Measurements from ENCODE around the gene DGKH. TPM values are rescaled to one million over a fixed set of nuclear protein-coding genes. Genes with fewer than 3 reads are reported as not detected.
A peak's percentile ranks its signal among the peaks of the same experiment; 100 is the strongest.

The DGKH gene
- total RNA-seq, 1 experiment from 2014 or later, result 19.1 TPM

- Mint-ChIP-seq H3K36me3 (ENCODE audit: insufficient read depth, unreplicated experiment) (peaks cover 16% of the 10 kb centered on the region), H3K4me3 (ENCODE audit: low read depth, unreplicated experiment) (no peak overlapping the region), H3K9me3 (ENCODE audit: low read depth, unreplicated experiment) (no peaks in the 10 kb centered on the region), H3K27me3 (ENCODE audit: unreplicated experiment) (no peaks in the 10 kb centered on the region), H3K27ac (ENCODE audit: unreplicated experiment) (no peak overlapping the region), H3K4me1 (ENCODE audit: low read depth, unreplicated experiment) (peaks cover 15% of the 10 kb centered on the region)
- no peak for DNase-seq
- BruUV-seq (replicated peaks), result no TSS peak
- CTCF ChIA-PET, result interaction anchor here (0.9 kb wide), 1 partner anchor 21 kb away, joined by 3 read pairs; the partner anchor contains the start of gene DGKH
- intact Hi-C loops (cut with micrococcal nuclease; ENCODE audit: unreplicated experiment), result no loop called here
- TF ChIP-seq CTCF (IDR thresholded peaks at IDR 0.05; ENCODE audit: unreplicated experiment), result no peak
Measured at GRCh38 chr13:42027286-42027685, 21.2 kb upstream of the DGKH start.

- H3K27me3 Mint-ChIP-seq (ENCODE audit: unreplicated experiment), result no peaks in the 10 kb centered on the region
- intact Hi-C loops (cut with micrococcal nuclease; ENCODE audit: unreplicated experiment), result no loop called here
- H3K4me1 Mint-ChIP-seq (ENCODE audit: low read depth, unreplicated experiment), result peaks cover 15% of the 10 kb centered on the region
- no peak for TF ChIP-seq CTCF (IDR thresholded peaks at IDR 0.05; ENCODE audit: unreplicated experiment)
- CTCF ChIA-PET, result no interaction called here
- DNase-seq, result peak; percentile 23
- H3K4me3 Mint-ChIP-seq (ENCODE audit: low read depth, unreplicated experiment), result peak overlapping the region; percentile 6
- H3K9me3 Mint-ChIP-seq (ENCODE audit: low read depth, unreplicated experiment), result no peaks in the 10 kb centered on the region
- peak overlapping the region; percentile 56 for H3K27ac Mint-ChIP-seq (ENCODE audit: unreplicated experiment)
- no TSS peak for BruUV-seq (replicated peaks)
- H3K36me3 Mint-ChIP-seq (ENCODE audit: insufficient read depth, unreplicated experiment), result peaks cover 16% of the 10 kb centered on the region
Measured at GRCh38 chr13:42028113-42028799, 20.2 kb upstream of the DGKH start.

GRCh38 chr13:42035905-42036521 is 12.4 kb upstream of the DGKH start:
- H3K36me3 Mint-ChIP-seq (ENCODE audit: insufficient read depth, unreplicated experiment), result peaks cover 30% of the 10 kb centered on the region
- CTCF ChIA-PET, result no interaction called here
- no peaks in the 10 kb centered on the region for H3K27me3 Mint-ChIP-seq (ENCODE audit: unreplicated experiment)
- no TSS peak for BruUV-seq (replicated peaks)
- no peak overlapping the region for H3K4me3 Mint-ChIP-seq (ENCODE audit: low read depth, unreplicated experiment)
- intact Hi-C loops (cut with micrococcal nuclease; ENCODE audit: unreplicated experiment), result no loop called here
- DNase-seq, result no peak
- peaks cover 9% of the 10 kb centered on the region for H3K4me1 Mint-ChIP-seq (ENCODE audit: low read depth, unreplicated experiment)
- TF ChIP-seq CTCF (IDR thresholded peaks at IDR 0.05; ENCODE audit: unreplicated experiment), result no peak
- H3K9me3 Mint-ChIP-seq (ENCODE audit: low read depth, unreplicated experiment), result no peaks in the 10 kb centered on the region
- H3K27ac Mint-ChIP-seq (ENCODE audit: unreplicated experiment), result no peak overlapping the region

GRCh38 chr13:42036711-42037110 is 11.7 kb upstream of the DGKH start:
- intact Hi-C loops (cut with micrococcal nuclease; ENCODE audit: unreplicated experiment), result no loop called here
- no peaks in the 10 kb centered on the region for H3K27me3 Mint-ChIP-seq (ENCODE audit: unreplicated experiment)
- H3K9me3 Mint-ChIP-seq (ENCODE audit: low read depth, unreplicated experiment), result no peaks in the 10 kb centered on the region
- no peak overlapping the region for H3K27ac Mint-ChIP-seq (ENCODE audit: unreplicated experiment)
- peaks cover 9% of the 10 kb centered on the region for H3K4me1 Mint-ChIP-seq (ENCODE audit: low read depth, unreplicated experiment)
- BruUV-seq (replicated peaks), result no TSS peak
- DNase-seq, result no peak
- H3K36me3 Mint-ChIP-seq (ENCODE audit: insufficient read depth, unreplicated experiment), result peaks cover 37% of the 10 kb centered on the region
- CTCF ChIA-PET, result no interaction called here
- no peak overlapping the region for H3K4me3 Mint-ChIP-seq (ENCODE audit: low read depth, unreplicated experiment)
- TF ChIP-seq CTCF (IDR thresholded peaks at IDR 0.05; ENCODE audit: unreplicated experiment), result no peak

All from Calu3 (cell line).